CD14-positive monocyte (primary cell): Measurements from ENCODE around the gene DUOX2. TPM values are rescaled to one million over a fixed set of nuclear protein-coding genes. Genes with fewer than 3 reads are reported as not detected.

ENCODE experiments used
- DNase-seq, 3 donors: peaks; one replicate each; pipeline ENCODE4 v3.0.0-alpha.2; 2011 to 2022
- H2AFZ ChIP-seq: 2 replicates; pipeline ENCODE4 v1.6.0; 2012; ENCODE audit warnings: mild to moderate bottlenecking, low read depth, low read length, inconsistent platforms; ENCODE audit not compliant: insufficient read depth, poor library complexity, severe bottlenecking
- H3K27ac ChIP-seq, 2 donors: 1 replicate in 1 of 2; 2 replicates in 1 of 2; pipeline ENCODE4 v1.5.1; 2012 to 2013; ENCODE audit warnings: low read length in 2 of 2, control low read depth in 1 of 2, inconsistent platforms in 1 of 2, low read depth in 1 of 2, mild to moderate bottlenecking in 1 of 2
- H3K27me3 ChIP-seq, 2 donors: one replicate each; pipeline versions ENCODE4 v1.6.0 to v1.6.1; 2011 to 2013; ENCODE audit warnings: low read length in 2 of 2; ENCODE audit not compliant: control insufficient read depth in 2 of 2, insufficient read depth in 2 of 2
- H3K36me3 ChIP-seq, 2 donors: replicated peaks in 1 of 2; 1 replicate in 1 of 2; 2 replicates in 1 of 2; pipeline versions ENCODE4 v1.5.1 to v1.6.1; 2012 to 2013; ENCODE audit warnings: low read length in 2 of 2, control low read depth in 1 of 2, inconsistent platforms in 1 of 2, mild to moderate bottlenecking in 1 of 2; ENCODE audit not compliant: insufficient read depth in 2 of 2, control insufficient read depth in 1 of 2
- H3K4me1 ChIP-seq, 2 donors: 1 replicate in 1 of 2; 2 replicates in 1 of 2; pipeline versions ENCODE4 v1.5.1 to v1.6.1; 2012 to 2013; ENCODE audit warnings: low read length in 2 of 2, control low read depth in 1 of 2, inconsistent platforms in 1 of 2, mild to moderate bottlenecking in 1 of 2, moderate library complexity in 1 of 2; ENCODE audit not compliant: insufficient read depth in 2 of 2, control insufficient read depth in 1 of 2
- H3K4me2 ChIP-seq: replicated peaks from 2 replicates; pipeline ENCODE3; 2012; ENCODE audit warnings: low read length, moderate library complexity, mild to moderate bottlenecking; ENCODE audit not compliant: poor library complexity, severe bottlenecking; ENCODE audit errors: extremely low read depth
- H3K4me3 ChIP-seq, 3 experiments: fragments of 200-600 bp in 1 of 3; sonication (generic) in 1 of 3; replicated peaks in 1 of 3; 1 replicate in 2 of 3; 2 replicates in 1 of 3; pipeline ENCODE4 v1.5.1; 2011 to 2013; ENCODE audit warnings: low read length in 3 of 3, mild to moderate bottlenecking in 3 of 3, control low read depth in 2 of 3, low read depth in 2 of 3, inconsistent platforms in 1 of 3, moderate library complexity in 1 of 3
- H3K79me2 ChIP-seq: 2 replicates; pipeline ENCODE4 v1.6.0; 2012; ENCODE audit warnings: mild to moderate bottlenecking, control low read depth, inconsistent platforms, low read length, moderate library complexity; ENCODE audit not compliant: insufficient read depth
- H3K9ac ChIP-seq: 2 replicates; pipeline ENCODE4 v1.6.0; 2017; ENCODE audit warnings: low read length, mild to moderate bottlenecking; ENCODE audit not compliant: insufficient read depth, poor library complexity, severe bottlenecking
- H3K9me3 ChIP-seq, 2 donors: replicated peaks in 1 of 2; 1 replicate in 1 of 2; 2 replicates in 1 of 2; pipeline versions ENCODE4 v1.5.1 to v1.6.1; 2012 to 2013; ENCODE audit warnings: low read length in 2 of 2, control low read depth in 1 of 2; ENCODE audit not compliant: control insufficient read depth in 1 of 2, insufficient read depth in 1 of 2
- H4K20me1 ChIP-seq: 2 replicates; pipeline ENCODE4 v1.6.0; 2012; ENCODE audit warnings: mild to moderate bottlenecking, low read length, control low read depth, moderate library complexity; ENCODE audit not compliant: insufficient read depth
- H3K27ac Mint-ChIP-seq, 7 donors: one replicate each; pipeline ENCODE4 v1.8.0; 2020; ENCODE audit warnings: mild to moderate bottlenecking in 7 of 7, mixed read lengths in 7 of 7, moderate library complexity in 6 of 7, inconsistent platforms in 2 of 7
- H3K27me3 Mint-ChIP-seq, 3 donors: one replicate each; pipeline ENCODE4 v1.8.0; 2021 to 2022; ENCODE audit warnings: low read depth in 3 of 3, mild to moderate bottlenecking in 3 of 3, mixed read lengths in 3 of 3, moderate library complexity in 3 of 3, inconsistent platforms in 1 of 3
- H3K36me3 Mint-ChIP-seq, 2 donors: one replicate each; pipeline ENCODE4 v1.8.0; 2020; ENCODE audit warnings: mixed read lengths in 2 of 2, inconsistent platforms in 1 of 2, mild to moderate bottlenecking in 1 of 2
- H3K4me1 Mint-ChIP-seq: one replicate; pipeline ENCODE4 v1.8.0; 2020; ENCODE audit warnings: mild to moderate bottlenecking, mixed read lengths
- H3K4me3 Mint-ChIP-seq, 2 donors: one replicate each; pipeline ENCODE4 v1.8.0; 2020; ENCODE audit warnings: mild to moderate bottlenecking in 2 of 2, mixed read lengths in 2 of 2, moderate library complexity in 1 of 2
- H3K9me3 Mint-ChIP-seq, 7 donors: one replicate each; pipeline ENCODE4 v1.8.0; 2020 to 2022; ENCODE audit warnings: mixed read lengths in 7 of 7, mild to moderate bottlenecking in 6 of 7, moderate library complexity in 6 of 7, inconsistent platforms in 2 of 7
- WGBS: methylation state at CpG from one replicate; pipeline ENCODE4 v1.1.5; 2013; ENCODE audit warnings: missing lambda C conversion rate; ENCODE audit not compliant: insufficient coverage; 5-methylcytosine and 5-hydroxymethylcytosine counted together
- intact Hi-C, 2 donors: fragments of 100-400 bp; cut with micrococcal nuclease; formaldehyde crosslinking; loops; one replicate each; pipeline versions ENCODE4 v1.15.0 to v1.15.1; 2023
- polyA plus RNA-seq, 3 donors: library from polyadenylated mRNA; depleted of rRNA in 1 of 3; unstranded in 2 of 3; stranded (reverse) in 1 of 3; fragments of 300-500 nt in 2 of 3; fragments of >200 nt in 1 of 3; fragmentation: Illumina TruSeq in 2 of 3; gene quantifications; 1 replicate in 2 of 3; 2 replicates in 1 of 3; pipeline ENCODE4 v1.2.3, GENCODE V29; 2012 to 2021
- TF ChIP-seq, protein P1 (sequence below): fragments of 200-600 bp; IDR thresholded peaks from one replicate; pipeline ENCODE4 v1.8.0; 2022; ENCODE audit warnings: antibody characterized with exemption, mild to moderate bottlenecking

DUOX2 gene
- polyA plus RNA-seq, 3 donors = 0.01 TPM; not detected in 2

DNA sequence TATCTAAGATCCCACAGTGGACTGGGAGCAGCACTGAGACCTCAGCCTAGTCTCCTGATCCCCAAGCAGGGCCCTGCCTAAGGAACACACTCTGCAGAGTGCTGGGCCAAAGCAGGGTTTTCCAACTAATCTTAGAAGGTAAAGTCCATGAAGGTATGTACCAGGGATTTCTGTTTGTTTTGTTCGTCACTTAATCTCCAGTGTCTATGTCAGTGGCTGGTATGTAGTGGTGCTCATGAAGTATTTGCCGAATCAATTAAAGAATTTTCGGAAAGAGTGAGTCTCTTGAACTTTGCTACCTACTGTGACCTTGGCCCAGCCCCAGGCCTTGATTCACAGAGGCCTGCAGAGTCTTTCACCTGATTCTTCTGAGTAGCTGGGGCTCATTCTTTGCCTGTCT lies 17.5 kb upstream of the DUOX2 start:
- no peak overlapping the region for H3K4me2 ChIP-seq
- peaks cover 20% of the 10 kb centered on the region for H3K4me1 Mint-ChIP-seq
- no peak for DNase-seq
- intact Hi-C loops = no loop called here
- TF ChIP-seq, protein P1, sequence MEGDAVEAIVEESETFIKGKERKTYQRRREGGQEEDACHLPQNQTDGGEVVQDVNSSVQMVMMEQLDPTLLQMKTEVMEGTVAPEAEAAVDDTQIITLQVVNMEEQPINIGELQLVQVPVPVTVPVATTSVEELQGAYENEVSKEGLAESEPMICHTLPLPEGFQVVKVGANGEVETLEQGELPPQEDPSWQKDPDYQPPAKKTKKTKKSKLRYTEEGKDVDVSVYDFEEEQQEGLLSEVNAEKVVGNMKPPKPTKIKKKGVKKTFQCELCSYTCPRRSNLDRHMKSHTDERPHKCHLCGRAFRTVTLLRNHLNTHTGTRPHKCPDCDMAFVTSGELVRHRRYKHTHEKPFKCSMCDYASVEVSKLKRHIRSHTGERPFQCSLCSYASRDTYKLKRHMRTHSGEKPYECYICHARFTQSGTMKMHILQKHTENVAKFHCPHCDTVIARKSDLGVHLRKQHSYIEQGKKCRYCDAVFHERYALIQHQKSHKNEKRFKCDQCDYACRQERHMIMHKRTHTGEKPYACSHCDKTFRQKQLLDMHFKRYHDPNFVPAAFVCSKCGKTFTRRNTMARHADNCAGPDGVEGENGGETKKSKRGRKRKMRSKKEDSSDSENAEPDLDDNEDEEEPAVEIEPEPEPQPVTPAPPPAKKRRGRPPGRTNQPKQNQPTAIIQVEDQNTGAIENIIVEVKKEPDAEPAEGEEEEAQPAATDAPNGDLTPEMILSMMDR = no peak
- no peak overlapping the region for H3K27ac Mint-ChIP-seq
- no peaks in the 10 kb centered on the region for H3K36me3 ChIP-seq
- peaks cover 9 to 17% of the 10 kb centered on the region in 2 donors for H3K4me1 ChIP-seq
- 100% methylated on average over 3 of the region's 3 CpGs for WGBS
- H3K27ac ChIP-seq = no peak overlapping the region
- peaks cover 75 to 88% (median 81%) of the 10 kb centered on the region in 3 donors for H3K27me3 Mint-ChIP-seq
- no peak overlapping the region for H3K4me3 ChIP-seq
- H3K27me3 ChIP-seq = peaks cover 59 to 83% of the 10 kb centered on the region in 2 donors
- no peaks in the 10 kb centered on the region for H3K36me3 Mint-ChIP-seq
- H4K20me1 ChIP-seq = no peaks in the 10 kb centered on the region
- H3K9me3 ChIP-seq = peaks cover 0 to 25% of the 10 kb centered on the region in 2 donors
- H3K4me3 Mint-ChIP-seq = no peak overlapping the region
- H2AFZ ChIP-seq = no peak overlapping the region
- no peak overlapping the region for H3K9ac ChIP-seq
- H3K9me3 Mint-ChIP-seq = peaks cover 0 to 18% (median 5%) of the 10 kb centered on the region in 7 donors
- no peaks in the 10 kb centered on the region for H3K79me2 ChIP-seq

DNA sequence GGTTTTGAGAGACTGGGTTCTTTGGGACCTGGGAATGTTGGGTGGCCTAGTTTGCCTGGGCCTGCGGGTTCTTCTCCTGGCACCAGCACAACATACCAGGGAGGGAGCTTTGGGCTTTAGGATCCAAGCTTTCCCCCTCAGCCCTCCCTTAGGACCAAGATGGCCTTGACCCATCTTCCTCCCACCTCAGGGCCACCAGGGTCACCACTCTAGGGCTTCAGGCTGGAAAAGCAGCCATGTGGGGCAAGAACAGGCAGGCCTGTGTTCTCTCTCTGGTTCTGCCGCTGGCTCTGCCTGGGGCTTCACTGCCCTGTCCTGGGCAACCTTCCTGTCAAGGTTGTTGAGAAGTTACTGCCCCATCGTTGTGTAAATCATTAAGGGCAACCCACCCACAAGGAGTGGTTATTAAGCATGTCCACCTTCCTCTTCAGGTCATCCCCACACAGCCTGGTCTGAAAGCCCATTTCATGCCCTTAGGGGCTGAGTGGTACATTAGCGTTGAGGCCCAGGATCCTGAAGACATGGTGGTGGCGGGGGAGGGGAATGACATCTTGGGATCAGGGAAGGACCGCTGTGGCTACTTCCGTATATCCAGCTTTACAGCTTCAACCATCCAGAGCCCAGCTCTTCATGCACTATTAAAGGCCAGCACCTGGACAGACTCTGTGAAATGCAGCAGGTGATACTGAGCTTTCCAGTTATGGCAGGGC lies 16.5 kb upstream of the DUOX2 start:
- no peak overlapping the region for H3K9ac ChIP-seq
- peaks cover 0 to 16% (median 2%) of the 10 kb centered on the region in 7 donors for H3K9me3 Mint-ChIP-seq
- H3K27ac Mint-ChIP-seq = no peak overlapping the region
- TF ChIP-seq, protein P1 = no peak
- H3K36me3 ChIP-seq = no peaks in the 10 kb centered on the region
- H3K27ac ChIP-seq = no peak overlapping the region
- H3K4me3 Mint-ChIP-seq = peak overlapping the region in 1 of 2 donors; percentile 54
- peaks cover 0 to 19% of the 10 kb centered on the region in 2 donors for H3K9me3 ChIP-seq
- peaks cover 14% of the 10 kb centered on the region for H3K4me1 Mint-ChIP-seq
- peaks cover 73 to 90% (median 86%) of the 10 kb centered on the region in 3 donors for H3K27me3 Mint-ChIP-seq
- DNase-seq = no peak
- peaks cover 9 to 17% of the 10 kb centered on the region in 2 donors for H3K4me1 ChIP-seq
- WGBS = 86% methylated on average over 1 of the region's 7 CpGs
- H3K79me2 ChIP-seq = no peaks in the 10 kb centered on the region
- peaks cover 66 to 85% of the 10 kb centered on the region in 2 donors for H3K27me3 ChIP-seq
- H3K4me3 ChIP-seq = no peak overlapping the region
- H3K36me3 Mint-ChIP-seq = no peaks in the 10 kb centered on the region
- intact Hi-C loops = no loop called here
- no peak overlapping the region for H3K4me2 ChIP-seq
- H2AFZ ChIP-seq = no peak overlapping the region
- no peaks in the 10 kb centered on the region for H4K20me1 ChIP-seq
